CD4-positive, alpha-beta memory T cell (primary cell): Measurements from ENCODE around the gene PCBP3. TPM values are rescaled to one million over a fixed set of nuclear protein-coding genes. Genes with fewer than 3 reads are reported as not detected.
A peak's percentile ranks its signal among the peaks of the same experiment; 100 is the strongest.
"Not testable (repeated sequence)": the region's sequence is repeated elsewhere in the genome, so short reads cannot be mapped to it uniquely, and the experiment has no call there.

Experiments used
- CTCF ChIA-PET: fragments of 350-600 bp; sonication (Branson Sonifier 250); formaldehyde crosslinking; loops from one replicate; lab custom pipeline; 2021; ENCODE audit warnings: inconsistent platforms; ENCODE audit not compliant: partially characterized antibody; lab: Charles Lee
- POLR2A ChIA-PET: fragments of 350-600 bp; sonication (Branson Sonifier 250); formaldehyde crosslinking; loops from one replicate; lab custom pipeline; 2021; ENCODE audit not compliant: partially characterized antibody; lab: Charles Lee
- DNase-seq, 5 donors: peaks; one replicate each; pipeline versions ENCODE4 v3.0.0 to v3.0.0-alpha.2; 2020 to 2022; ENCODE audit warnings: mixed read lengths in 1 of 5
- H3K27ac ChIP-seq: one replicate; pipeline ENCODE4 v1.7.0; 2013; ENCODE audit warnings: low read depth, low read length
- H3K27me3 ChIP-seq: 2 replicates; pipeline ENCODE4 v1.7.0; 2013; ENCODE audit warnings: mild to moderate bottlenecking, low read length, moderate library complexity; ENCODE audit not compliant: insufficient read depth
- H3K36me3 ChIP-seq: 2 replicates; pipeline ENCODE4 v1.7.0; 2013; ENCODE audit warnings: mild to moderate bottlenecking, low read length, moderate library complexity; ENCODE audit not compliant: insufficient read depth
- H3K4me1 ChIP-seq: 2 replicates; pipeline ENCODE4 v1.7.0; 2013; ENCODE audit warnings: mild to moderate bottlenecking, low read length, moderate library complexity; ENCODE audit not compliant: insufficient read depth
- H3K4me3 ChIP-seq, 2 donors: one replicate each; pipeline ENCODE4 v1.7.0; 2013; ENCODE audit warnings: low read length in 2 of 2, mild to moderate bottlenecking in 1 of 2
- H3K9me3 ChIP-seq, 2 donors: one replicate each; pipeline ENCODE4 v1.7.0; 2013; ENCODE audit warnings: low read length in 2 of 2, control low read depth in 1 of 2; ENCODE audit not compliant: control insufficient read depth in 1 of 2
- H3K27ac Mint-ChIP-seq, 7 donors: one replicate each; pipeline ENCODE4 v1.8.0; 2020 to 2021; ENCODE audit warnings: mixed read lengths in 7 of 7, mild to moderate bottlenecking in 6 of 7, inconsistent platforms in 3 of 7, moderate library complexity in 3 of 7
- H3K27me3 Mint-ChIP-seq, 2 donors: one replicate each; pipeline ENCODE4 v1.8.0; 2020 to 2021; ENCODE audit warnings: mixed read lengths in 2 of 2
- H3K36me3 Mint-ChIP-seq, 2 donors: one replicate each; pipeline ENCODE4 v1.8.0; 2020 to 2021; ENCODE audit warnings: mixed read lengths in 2 of 2, inconsistent platforms in 1 of 2, mild to moderate bottlenecking in 1 of 2
- H3K4me1 Mint-ChIP-seq, 4 donors: one replicate each; pipeline ENCODE4 v1.8.0; 2020 to 2021; ENCODE audit warnings: mixed read lengths in 4 of 4, mild to moderate bottlenecking in 1 of 4
- H3K4me3 Mint-ChIP-seq, 8 donors: one replicate each; pipeline ENCODE4 v1.8.0; 2020 to 2021; ENCODE audit warnings: mixed read lengths in 8 of 8, mild to moderate bottlenecking in 7 of 8, moderate library complexity in 6 of 8, inconsistent platforms in 3 of 8
- H3K9me3 Mint-ChIP-seq, 8 donors: one replicate each; pipeline ENCODE4 v1.8.0; 2020 to 2021; ENCODE audit warnings: mixed read lengths in 8 of 8, mild to moderate bottlenecking in 5 of 8, inconsistent platforms in 3 of 8, moderate library complexity in 1 of 8
- intact Hi-C: fragments of 100-400 bp; cut with micrococcal nuclease; formaldehyde crosslinking; loops from one replicate; pipeline ENCODE4 v1.15.1; 2023
- polyA plus RNA-seq, 2 donors: library from polyadenylated mRNA; unstranded; fragments of 300-500 nt; fragmentation: Illumina TruSeq; gene quantifications; one replicate each; pipeline ENCODE4 v1.2.3, GENCODE V29; 2021
- total RNA-seq, 2 experiments: library from RNA; stranded (reverse); gene quantifications; one replicate each; pipeline ENCODE4 v1.2.3, GENCODE V29; 2021

PCBP3 gene
- total and polyA plus RNA-seq, 4 experiments from 2014 or later, result 0.36 to 1.6 (median 1.0) TPM

- no peaks in the 10 kb centered on the region for H3K27me3 Mint-ChIP-seq
- no peaks in the 10 kb centered on the region for H3K9me3 ChIP-seq
- no peaks in the 10 kb centered on the region for H3K27me3 ChIP-seq
- no peak overlapping the region for H3K4me3 ChIP-seq
- no peaks in the 10 kb centered on the region for H3K36me3 Mint-ChIP-seq
- peaks cover 0 to 6% (median under 1%) of the 10 kb centered on the region in 8 donors for H3K9me3 Mint-ChIP-seq
- no peak for DNase-seq
- CTCF ChIA-PET, result no interaction called here
- peaks cover 68 to 96% (median 79%) of the 10 kb centered on the region in 4 donors for H3K4me1 Mint-ChIP-seq
- peak overlapping the region; percentile 8 for H3K27ac ChIP-seq
- intact Hi-C loops, result no loop called here
- POLR2A ChIA-PET, result no interaction called here
- H3K36me3 ChIP-seq, result no peaks in the 10 kb centered on the region
- H3K4me1 ChIP-seq, result peaks cover 77% of the 10 kb centered on the region
- H3K27ac Mint-ChIP-seq, result peak overlapping the region; percentile 79 to 95 (median 92)
- H3K4me3 Mint-ChIP-seq, result peak overlapping the region; percentile 42 to 78 (median 52)
Observed at GRCh38 chr21:45885597-45885929, 242.0 kb downstream of the PCBP3 start.

GRCh38 chr21:45885930-45886601 is 242.5 kb downstream of the PCBP3 start:
- Mint-ChIP-seq H3K4me1 (peaks cover 69 to 96% (median 80%) of the 10 kb centered on the region in 4 donors), H3K27ac (peak overlapping the region; percentile 79 to 95 (median 92)), H3K4me3 (peak overlapping the region; percentile 42 to 78 (median 52))
- H3K4me1 ChIP-seq, result peaks cover 76% of the 10 kb centered on the region
- POLR2A ChIA-PET, result interaction anchor here (1.3 kb wide), 1 partner anchor 403 kb away, joined by 3 read pairs; no protein-coding TSS in a partner anchor
- CTCF ChIA-PET, result interaction anchor here (1.1 kb wide), 1 partner anchor 37 kb away, joined by 3 read pairs; no protein-coding TSS in a partner anchor
- intact Hi-C loops, H3K27me3 ChIP-seq, H3K9me3 ChIP-seq, H3K9me3 Mint-ChIP-seq, H3K36me3 ChIP-seq, H3K36me3 Mint-ChIP-seq, H3K27me3 Mint-ChIP-seq: not testable (repeated sequence)
- peak overlapping the region; percentile 8 for H3K27ac ChIP-seq
- peak overlapping the region in 1 of 2 donors; percentile 23 for H3K4me3 ChIP-seq
- DNase-seq, result peak; percentile 66 to 81 (median 75)

- Histone ChIP-seq H3K9me3 (no peaks in the 10 kb centered on the region), H3K27ac (no peak overlapping the region), H3K36me3 (no peaks in the 10 kb centered on the region), H3K4me3 (peak overlapping the region in 1 of 2 donors; percentile 23), H3K27me3 (no peaks in the 10 kb centered on the region), H3K4me1 (peaks cover 78% of the 10 kb centered on the region)
- DNase-seq, result peak in 4 of 5 donors; percentile 32 to 63 (median 56)
- H3K27me3 Mint-ChIP-seq, result no peaks in the 10 kb centered on the region
- H3K36me3 Mint-ChIP-seq, result no peaks in the 10 kb centered on the region
- POLR2A ChIA-PET, result interaction anchor here (1.3 kb wide), 1 partner anchor 403 kb away, joined by 3 read pairs; no protein-coding TSS in a partner anchor
- CTCF ChIA-PET, result interaction anchor here (1.0 to 1.1 kb wide), 2 partner anchors 36 to 87 kb away, joined by 3 read pairs; no protein-coding TSS in a partner anchor
- peak overlapping the region; percentile 79 to 95 (median 92) for H3K27ac Mint-ChIP-seq
- H3K4me3 Mint-ChIP-seq, result peak overlapping the region in 7 of 8 donors; percentile 26 to 78 (median 45)
- intact Hi-C loops, result no loop called here
- H3K9me3 Mint-ChIP-seq, result peaks cover 0 to 6% (median under 1%) of the 10 kb centered on the region in 8 donors
- H3K4me1 Mint-ChIP-seq, result peaks cover 71 to 96% (median 81%) of the 10 kb centered on the region in 4 donors
Observed at GRCh38 chr21:45886610-45887026, 243.1 kb downstream of the PCBP3 start.

- no peak for DNase-seq
- H3K27me3 Mint-ChIP-seq, result no peaks in the 10 kb centered on the region
- H3K36me3 ChIP-seq, result no peaks in the 10 kb centered on the region
- H3K36me3 Mint-ChIP-seq, result no peaks in the 10 kb centered on the region
- H3K4me3 ChIP-seq, result peak overlapping the region in 1 of 2 donors; percentile 23
- peak overlapping the region in 7 of 8 donors; percentile 9 to 56 (median 30) for H3K4me3 Mint-ChIP-seq
- no peak overlapping the region for H3K27ac ChIP-seq
- ChIA-PET POLR2A (interaction anchor here (1.3 kb wide), 1 partner anchor 404 kb away, joined by 3 read pairs; no protein-coding TSS in a partner anchor), CTCF (interaction anchor here (1.0 to 1.1 kb wide), 2 partner anchors 36 to 87 kb away, joined by 3 read pairs; no protein-coding TSS in a partner anchor)
- intact Hi-C loops, result no loop called here
- no peaks in the 10 kb centered on the region for H3K9me3 ChIP-seq
- H3K27me3 ChIP-seq, result no peaks in the 10 kb centered on the region
- H3K4me1 Mint-ChIP-seq, result peaks cover 72 to 96% (median 82%) of the 10 kb centered on the region in 4 donors
- peaks cover 83% of the 10 kb centered on the region for H3K4me1 ChIP-seq
- H3K27ac Mint-ChIP-seq, result peak overlapping the region in 6 of 7 donors; percentile 38 to 92 (median 80)
- H3K9me3 Mint-ChIP-seq, result peaks cover 0 to 6% (median under 1%) of the 10 kb centered on the region in 8 donors
Observed at GRCh38 chr21:45887120-45887611, 243.6 kb downstream of the PCBP3 start.

GRCh38 chr21:45887788-45888187 is 244.3 kb downstream of the PCBP3 start:
- H3K27me3 ChIP-seq, result no peaks in the 10 kb centered on the region
- peak overlapping the region in 2 of 7 donors; percentile 30 to 79 for H3K27ac Mint-ChIP-seq
- POLR2A ChIA-PET, result no interaction called here
- peaks cover 74 to 96% (median 84%) of the 10 kb centered on the region in 4 donors for H3K4me1 Mint-ChIP-seq
- no peaks in the 10 kb centered on the region for H3K36me3 Mint-ChIP-seq
- H3K4me3 Mint-ChIP-seq, result peak overlapping the region in 3 of 8 donors; percentile 5 to 30 (median 15)
- H3K4me3 ChIP-seq, result no peak overlapping the region
- H3K27ac ChIP-seq, result no peak overlapping the region
- peaks cover 89% of the 10 kb centered on the region for H3K4me1 ChIP-seq
- CTCF ChIA-PET, result interaction anchor here (1.0 to 2.9 kb wide), 2 partner anchors 35 to 86 kb away, joined by 3 to 14 read pairs; no protein-coding TSS in a partner anchor
- peaks cover 0 to 6% (median under 1%) of the 10 kb centered on the region in 8 donors for H3K9me3 Mint-ChIP-seq
- DNase-seq, result no peak
- H3K27me3 Mint-ChIP-seq, result no peaks in the 10 kb centered on the region
- no peaks in the 10 kb centered on the region for H3K36me3 ChIP-seq
- no peaks in the 10 kb centered on the region for H3K9me3 ChIP-seq
- intact Hi-C loops, result no loop called here

GRCh38 chr21:45888386-45889009 is 245.0 kb downstream of the PCBP3 start:
- intact Hi-C loops, result no loop called here
- H3K27ac Mint-ChIP-seq, result no peak overlapping the region
- no peak for DNase-seq

More at GRCh38 chr21:45888386-45889009, 245.0 kb downstream of the PCBP3 start:
- no peak overlapping the region for H3K27ac ChIP-seq
- ChIA-PET CTCF (interaction anchor here (0.5 to 2.9 kb wide), 3 partner anchors 8 to 85 kb away, joined by 4 to 16 read pairs (median 14); no protein-coding TSS in a partner anchor), POLR2A (no interaction called here)
- H3K9me3 ChIP-seq, result no peaks in the 10 kb centered on the region
- H3K4me1 Mint-ChIP-seq, result peaks cover 71 to 95% (median 84%) of the 10 kb centered on the region in 4 donors
- peaks cover 93% of the 10 kb centered on the region for H3K4me1 ChIP-seq
- no peaks in the 10 kb centered on the region for H3K27me3 Mint-ChIP-seq
- peak overlapping the region in 4 of 8 donors; percentile 7 to 61 (median 56) for H3K4me3 Mint-ChIP-seq
- H3K36me3 ChIP-seq, result no peaks in the 10 kb centered on the region
- H3K27me3 ChIP-seq, result no peaks in the 10 kb centered on the region
- H3K9me3 Mint-ChIP-seq, result peaks cover 0 to 6% (median under 1%) of the 10 kb centered on the region in 8 donors
- H3K36me3 Mint-ChIP-seq, result no peaks in the 10 kb centered on the region
- no peak overlapping the region for H3K4me3 ChIP-seq
